Measurements from ENCODE around the gene MLEC. TPM values are rescaled to one million over a fixed set of nuclear protein-coding genes. Genes with fewer than 3 reads are reported as not detected.

Gene MLEC
- total and polyA plus RNA-seq, 9 of the 15 experiments (the other 6 are each of a cell fraction or from before 2014, with no cell fraction given) = 18.5 to 108 (median 57.8) TPM

DNA sequence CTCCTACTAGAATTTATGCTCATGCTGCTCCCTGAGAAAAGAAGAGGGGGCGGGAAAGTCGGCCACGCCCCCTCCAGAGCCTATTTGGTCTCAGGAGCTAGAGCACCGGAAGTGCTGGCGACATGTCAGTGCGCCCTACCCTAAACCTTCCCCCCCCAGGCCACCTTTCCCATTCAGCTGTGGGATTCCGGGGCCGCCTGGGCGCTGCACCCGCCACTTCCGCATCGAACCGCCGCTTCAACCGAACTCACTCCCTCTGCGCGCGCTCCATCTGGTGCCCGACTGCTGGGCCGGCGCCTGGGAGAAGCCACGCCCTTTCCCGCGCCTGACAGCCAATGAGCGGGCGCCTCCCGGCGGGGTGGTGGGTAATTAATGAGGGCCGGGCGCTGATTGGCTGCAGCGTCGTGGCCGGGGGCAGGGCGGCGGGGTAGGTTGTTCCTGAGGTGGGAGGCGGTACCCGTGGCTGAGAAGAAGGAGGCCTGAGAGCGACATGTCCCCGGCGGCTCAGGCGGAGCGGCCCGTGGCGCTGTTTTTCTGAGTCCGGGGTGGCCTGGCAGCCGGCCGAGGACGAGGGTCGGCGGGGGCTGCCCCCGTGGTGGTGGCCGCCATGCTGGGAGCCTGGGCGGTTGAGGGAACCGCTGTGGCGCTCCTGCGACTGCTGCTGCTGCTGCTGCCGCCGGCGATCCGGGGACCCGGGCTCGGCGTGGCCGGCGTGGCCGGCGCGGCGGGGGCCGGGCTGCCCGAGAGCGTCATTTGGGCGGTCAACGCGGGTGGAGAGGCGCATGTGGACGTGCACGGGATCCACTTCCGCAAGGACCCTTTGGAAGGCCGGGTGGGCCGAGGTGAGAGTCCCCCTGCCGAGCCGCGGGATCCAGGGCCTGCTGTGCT lies at the start of gene MLEC (continued):
- TF ChIP-seq TCF7 (IDR thresholded peaks at IDR 0.05; ENCODE audit: borderline replicate concordance) (no peak; the same call in 1 of the 2 replicates), HMGN3 (IDR thresholded peaks at IDR 0.05; ENCODE audit: borderline replicate concordance, extremely low read depth, insufficient read length, low read depth, low read length) (peak; percentile 33), RCOR1 (IDR thresholded peaks at IDR 0.05; ENCODE audit: borderline replicate concordance in 1 of 2, low read depth in 2 of 2, low read length in 2 of 2) (peak in 1 of 2 experiments; percentile 47; a peak in 1 of 4 replicates), ZNF175 (CRISPR knock-in tag; IDR thresholded peaks at IDR 0.05; ENCODE audit: low read depth) (no peak), MAZ (CRISPR knock-in tag; conservative IDR thresholded peaks at IDR 0.05 in 1 of 2, IDR thresholded peaks at IDR 0.05 in 1 of 2) (peak in 1 of 2 experiments; percentile 6; a peak in 2 of 4 replicates), HNRNPK (IDR thresholded peaks at IDR 0.05; ENCODE audit: low read depth, low read length, poor library complexity, severe bottlenecking) (no peak), NELFE (IDR thresholded peaks at IDR 0.05; ENCODE audit: insufficient read depth, insufficient read length) (no peak), HDAC3 (IDR thresholded peaks at IDR 0.05; ENCODE audit: borderline replicate concordance, partially characterized antibody) (no peak), PRMT5 (CRISPR knock-in tag; IDR thresholded peaks at IDR 0.05) (no peak), NFE2 (IDR thresholded peaks at IDR 0.05; ENCODE audit: low read depth) (no peak), MTF1 (CRISPR knock-in tag; IDR thresholded peaks at IDR 0.05; ENCODE audit: borderline replicate concordance) (no peak), BRCA1 (IDR thresholded peaks at IDR 0.05) (no peak), BRCA1 (CRISPR knock-in tag; IDR thresholded peaks at IDR 0.05) (no peak), PRPF4 (IDR thresholded peaks at IDR 0.05; ENCODE audit: insufficient read depth, low read depth, low read length, poor library complexity, severe bottlenecking) (no peak), CBFA2T3 (IDR thresholded peaks at IDR 0.05) (no peak), EP300 (IDR thresholded peaks at IDR 0.05; ENCODE audit: low read length) (peak; percentile 70), PHB (CRISPR knock-in tag; IDR thresholded peaks at IDR 0.05) (0 out of 2 replicates have a peak, but pooled peaks have one; percentile 22), ARHGAP35 (IDR thresholded peaks at IDR 0.05; ENCODE audit: partially characterized antibody) (no peak), THRAP3 (IDR thresholded peaks at IDR 0.05; ENCODE audit: borderline replicate concordance) (no peak)
- TF ChIP-seq, protein P1, sequence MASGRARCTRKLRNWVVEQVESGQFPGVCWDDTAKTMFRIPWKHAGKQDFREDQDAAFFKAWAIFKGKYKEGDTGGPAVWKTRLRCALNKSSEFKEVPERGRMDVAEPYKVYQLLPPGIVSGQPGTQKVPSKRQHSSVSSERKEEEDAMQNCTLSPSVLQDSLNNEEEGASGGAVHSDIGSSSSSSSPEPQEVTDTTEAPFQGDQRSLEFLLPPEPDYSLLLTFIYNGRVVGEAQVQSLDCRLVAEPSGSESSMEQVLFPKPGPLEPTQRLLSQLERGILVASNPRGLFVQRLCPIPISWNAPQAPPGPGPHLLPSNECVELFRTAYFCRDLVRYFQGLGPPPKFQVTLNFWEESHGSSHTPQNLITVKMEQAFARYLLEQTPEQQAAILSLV (tag; IDR thresholded peaks at IDR 0.05) = no peak
- TF ChIP-seq, protein P2, sequence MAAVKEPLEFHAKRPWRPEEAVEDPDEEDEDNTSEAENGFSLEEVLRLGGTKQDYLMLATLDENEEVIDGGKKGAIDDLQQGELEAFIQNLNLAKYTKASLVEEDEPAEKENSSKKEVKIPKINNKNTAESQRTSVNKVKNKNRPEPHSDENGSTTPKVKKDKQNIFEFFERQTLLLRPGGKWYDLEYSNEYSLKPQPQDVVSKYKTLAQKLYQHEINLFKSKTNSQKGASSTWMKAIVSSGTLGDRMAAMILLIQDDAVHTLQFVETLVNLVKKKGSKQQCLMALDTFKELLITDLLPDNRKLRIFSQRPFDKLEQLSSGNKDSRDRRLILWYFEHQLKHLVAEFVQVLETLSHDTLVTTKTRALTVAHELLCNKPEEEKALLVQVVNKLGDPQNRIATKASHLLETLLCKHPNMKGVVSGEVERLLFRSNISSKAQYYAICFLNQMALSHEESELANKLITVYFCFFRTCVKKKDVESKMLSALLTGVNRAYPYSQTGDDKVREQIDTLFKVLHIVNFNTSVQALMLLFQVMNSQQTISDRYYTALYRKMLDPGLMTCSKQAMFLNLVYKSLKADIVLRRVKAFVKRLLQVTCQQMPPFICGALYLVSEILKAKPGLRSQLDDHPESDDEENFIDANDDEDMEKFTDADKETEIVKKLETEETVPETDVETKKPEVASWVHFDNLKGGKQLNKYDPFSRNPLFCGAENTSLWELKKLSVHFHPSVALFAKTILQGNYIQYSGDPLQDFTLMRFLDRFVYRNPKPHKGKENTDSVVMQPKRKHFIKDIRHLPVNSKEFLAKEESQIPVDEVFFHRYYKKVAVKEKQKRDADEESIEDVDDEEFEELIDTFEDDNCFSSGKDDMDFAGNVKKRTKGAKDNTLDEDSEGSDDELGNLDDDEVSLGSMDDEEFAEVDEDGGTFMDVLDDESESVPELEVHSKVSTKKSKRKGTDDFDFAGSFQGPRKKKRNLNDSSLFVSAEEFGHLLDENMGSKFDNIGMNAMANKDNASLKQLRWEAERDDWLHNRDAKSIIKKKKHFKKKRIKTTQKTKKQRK (IDR thresholded peaks at IDR 0.05; ENCODE audit: borderline replicate concordance, low read depth, low read length) = no peak
- TF ChIP-seq, protein P3, sequence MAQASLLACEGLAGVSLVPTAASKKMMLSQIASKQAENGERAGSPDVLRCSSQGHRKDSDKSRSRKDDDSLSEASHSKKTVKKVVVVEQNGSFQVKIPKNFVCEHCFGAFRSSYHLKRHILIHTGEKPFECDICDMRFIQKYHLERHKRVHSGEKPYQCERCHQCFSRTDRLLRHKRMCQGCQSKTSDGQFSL (CRISPR knock-in tag; IDR thresholded peaks at IDR 0.05) = peak; percentile 69; the same call in 1 of the 2 replicates
- TF ChIP-seq, protein P3 (tag; IDR thresholded peaks at IDR 0.05) = no peak
